ENCODE measurements around the gene DIO3.

Gene DIO3

GRCh38 chr14:101581806-101582205, 20.5 kb downstream of the DIO3 start:
- H3K4me3 ChIP-seq (ENCODE audit: low read depth, low read length), result no peak overlapping the region
- in situ Hi-C loops (cut with HindIII; ENCODE audit: low sequenced_read_pairs), result no loop called here
- TF ChIP-seq, protein P1, sequence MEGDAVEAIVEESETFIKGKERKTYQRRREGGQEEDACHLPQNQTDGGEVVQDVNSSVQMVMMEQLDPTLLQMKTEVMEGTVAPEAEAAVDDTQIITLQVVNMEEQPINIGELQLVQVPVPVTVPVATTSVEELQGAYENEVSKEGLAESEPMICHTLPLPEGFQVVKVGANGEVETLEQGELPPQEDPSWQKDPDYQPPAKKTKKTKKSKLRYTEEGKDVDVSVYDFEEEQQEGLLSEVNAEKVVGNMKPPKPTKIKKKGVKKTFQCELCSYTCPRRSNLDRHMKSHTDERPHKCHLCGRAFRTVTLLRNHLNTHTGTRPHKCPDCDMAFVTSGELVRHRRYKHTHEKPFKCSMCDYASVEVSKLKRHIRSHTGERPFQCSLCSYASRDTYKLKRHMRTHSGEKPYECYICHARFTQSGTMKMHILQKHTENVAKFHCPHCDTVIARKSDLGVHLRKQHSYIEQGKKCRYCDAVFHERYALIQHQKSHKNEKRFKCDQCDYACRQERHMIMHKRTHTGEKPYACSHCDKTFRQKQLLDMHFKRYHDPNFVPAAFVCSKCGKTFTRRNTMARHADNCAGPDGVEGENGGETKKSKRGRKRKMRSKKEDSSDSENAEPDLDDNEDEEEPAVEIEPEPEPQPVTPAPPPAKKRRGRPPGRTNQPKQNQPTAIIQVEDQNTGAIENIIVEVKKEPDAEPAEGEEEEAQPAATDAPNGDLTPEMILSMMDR (IDR thresholded peaks at IDR 0.05; ENCODE audit: low read depth, low read length, missing control alignments), result no peak
- DNase-seq (ENCODE audit: low read depth), result no peak

DNA sequence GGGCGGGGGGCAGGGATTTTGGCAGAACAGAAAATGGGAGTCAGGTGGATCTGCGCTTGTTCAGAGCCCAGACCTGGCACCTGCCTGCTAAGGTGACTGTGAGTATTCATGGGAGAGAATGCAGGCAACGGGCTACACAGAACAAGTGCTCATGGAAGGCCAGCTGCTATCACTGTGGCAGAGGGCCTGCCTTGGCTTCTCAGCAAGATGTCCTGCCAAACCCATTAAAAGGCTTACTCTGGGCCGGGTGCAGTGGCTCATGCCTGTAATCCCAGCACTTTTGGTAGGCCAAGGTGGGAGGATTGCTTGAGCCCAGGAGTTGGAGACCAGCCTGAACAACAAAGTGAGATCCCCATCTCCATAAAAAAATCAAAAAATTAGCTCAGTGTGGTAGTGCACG, 21.0 kb downstream of the DIO3 start:
- DNase-seq (ENCODE audit: low read depth), result no peak
- TF ChIP-seq, protein P1 (IDR thresholded peaks at IDR 0.05; ENCODE audit: low read depth, low read length, missing control alignments), result no peak
- H3K4me3 ChIP-seq (ENCODE audit: low read depth, low read length), result no peak overlapping the region
- in situ Hi-C loops (cut with HindIII; ENCODE audit: low sequenced_read_pairs), result no loop called here

GRCh38 chr14:101583006-101583714, 21.9 kb downstream of the DIO3 start:
- in situ Hi-C loops (cut with HindIII; ENCODE audit: low sequenced_read_pairs), result no loop called here
- H3K4me3 ChIP-seq (ENCODE audit: low read depth, low read length), result no peak overlapping the region
- DNase-seq (ENCODE audit: low read depth), result no peak
- TF ChIP-seq, protein P1 (IDR thresholded peaks at IDR 0.05; ENCODE audit: low read depth, low read length, missing control alignments), result no peak

DNA sequence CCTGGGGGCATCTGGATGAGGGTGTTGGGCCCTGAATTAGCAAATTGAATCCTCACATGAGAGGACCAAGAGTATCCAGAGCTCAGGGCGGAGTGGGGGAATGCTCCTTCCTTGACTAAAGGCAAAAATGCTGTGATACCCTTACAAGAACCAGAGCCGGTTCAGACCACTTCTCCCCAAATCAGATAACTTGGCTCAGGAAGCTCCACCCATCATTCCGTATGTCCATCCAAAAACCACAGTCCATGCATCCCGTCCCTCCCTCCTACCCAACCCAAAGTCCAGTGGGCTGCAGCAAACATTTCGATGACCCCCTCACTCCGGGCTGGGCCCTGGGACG, 22.4 kb downstream of the DIO3 start:
- TF ChIP-seq, protein P1 (IDR thresholded peaks at IDR 0.05; ENCODE audit: low read depth, low read length, missing control alignments), result no peak
- no peak for DNase-seq (ENCODE audit: low read depth)
- no peak overlapping the region for H3K4me3 ChIP-seq (ENCODE audit: low read depth, low read length)
- in situ Hi-C loops (cut with HindIII; ENCODE audit: low sequenced_read_pairs), result no loop called here

- TF ChIP-seq, protein P1 (IDR thresholded peaks at IDR 0.05; ENCODE audit: low read depth, low read length, missing control alignments), result no peak
These were observed 23.0 kb downstream of the DIO3 start for GRCh38 chr14:101584055-101584859.

GRCh38 chr14:101585211-101585610, 23.9 kb downstream of the DIO3 start:
- TF ChIP-seq, protein P1 (IDR thresholded peaks at IDR 0.05; ENCODE audit: low read depth, low read length, missing control alignments), result no peak
- no peak overlapping the region for H3K4me3 ChIP-seq (ENCODE audit: low read depth, low read length)
- DNase-seq (ENCODE audit: low read depth), result no peak
- in situ Hi-C loops (cut with HindIII; ENCODE audit: low sequenced_read_pairs), result no loop called here

More at GRCh38 chr14:101584055-101584859, 23.0 kb downstream of the DIO3 start:
- DNase-seq (ENCODE audit: low read depth), result no peak
- in situ Hi-C loops (cut with HindIII; ENCODE audit: low sequenced_read_pairs), result no loop called here
- no peak overlapping the region for H3K4me3 ChIP-seq (ENCODE audit: low read depth, low read length)
